Keratinocyte (primary cell): ENCODE measurements around the gene PSMA8.

Experiments
- EZH2 ChIP-seq: IDR thresholded peaks from one replicate; pipeline ENCODE4 v1.6.1; 2012; ENCODE audit warnings: inconsistent platforms, mild to moderate bottlenecking, low read length, moderate library complexity
- TF ChIP-seq, protein P1 (sequence below), 3 experiments: IDR thresholded peaks in 1 of 3; conservative IDR thresholded peaks in 1 of 3; optimal IDR thresholded peaks in 1 of 3; 2 replicates in 2 of 3; 3 replicates in 1 of 3; pipeline versions ENCODE3 to v1.5.1; 2011; ENCODE audit warnings: low read length in 3 of 3, mild to moderate bottlenecking in 3 of 3, moderate library complexity in 2 of 3, control low read depth in 1 of 3, inconsistent platforms in 1 of 3; ENCODE audit not compliant: insufficient read depth in 2 of 3; ENCODE audit errors: extremely low read depth in 1 of 3

- no peak for TF ChIP-seq EZH2
- TF ChIP-seq, protein P1, sequence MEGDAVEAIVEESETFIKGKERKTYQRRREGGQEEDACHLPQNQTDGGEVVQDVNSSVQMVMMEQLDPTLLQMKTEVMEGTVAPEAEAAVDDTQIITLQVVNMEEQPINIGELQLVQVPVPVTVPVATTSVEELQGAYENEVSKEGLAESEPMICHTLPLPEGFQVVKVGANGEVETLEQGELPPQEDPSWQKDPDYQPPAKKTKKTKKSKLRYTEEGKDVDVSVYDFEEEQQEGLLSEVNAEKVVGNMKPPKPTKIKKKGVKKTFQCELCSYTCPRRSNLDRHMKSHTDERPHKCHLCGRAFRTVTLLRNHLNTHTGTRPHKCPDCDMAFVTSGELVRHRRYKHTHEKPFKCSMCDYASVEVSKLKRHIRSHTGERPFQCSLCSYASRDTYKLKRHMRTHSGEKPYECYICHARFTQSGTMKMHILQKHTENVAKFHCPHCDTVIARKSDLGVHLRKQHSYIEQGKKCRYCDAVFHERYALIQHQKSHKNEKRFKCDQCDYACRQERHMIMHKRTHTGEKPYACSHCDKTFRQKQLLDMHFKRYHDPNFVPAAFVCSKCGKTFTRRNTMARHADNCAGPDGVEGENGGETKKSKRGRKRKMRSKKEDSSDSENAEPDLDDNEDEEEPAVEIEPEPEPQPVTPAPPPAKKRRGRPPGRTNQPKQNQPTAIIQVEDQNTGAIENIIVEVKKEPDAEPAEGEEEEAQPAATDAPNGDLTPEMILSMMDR (optimal IDR thresholded peaks at IDR 0.05 in 1 of 3, IDR thresholded peaks at IDR 0.05 in 1 of 3, conservative IDR thresholded peaks at IDR 0.05 in 1 of 3; ENCODE audit: extremely low read depth in 1 of 3, insufficient read depth in 2 of 3, low read length in 3 of 3): no peak
Measured at GRCh38 chr18:26208977-26209376, 75.3 kb downstream of the PSMA8 start.
